Rectal smooth muscle tissue (tissue), 1 donor: ENCODE measurements around the gene OR13C2.
"Not testable (repeated sequence)": the region's sequence is repeated elsewhere in the genome, so short reads cannot be mapped to it uniquely, and the experiment has no call there.

Source experiments
- H3K27ac ChIP-seq: one replicate; pipeline ENCODE4 v1.7.0; 2013; ENCODE audit warnings: low read depth, low read length, inconsistent platforms
- H3K27me3 ChIP-seq: one replicate; pipeline ENCODE4 v1.7.0; 2013; ENCODE audit warnings: low read length; ENCODE audit not compliant: control insufficient read depth, insufficient read depth
- H3K36me3 ChIP-seq: one replicate; pipeline ENCODE4 v1.7.0; 2013; ENCODE audit warnings: low read length; ENCODE audit not compliant: control insufficient read depth, insufficient read depth
- H3K4me1 ChIP-seq: one replicate; pipeline ENCODE4 v1.7.0; 2013; ENCODE audit warnings: low read length; ENCODE audit not compliant: control insufficient read depth, insufficient read depth
- H3K4me3 ChIP-seq: one replicate; pipeline ENCODE4 v1.7.0; 2013; ENCODE audit warnings: low read length
- H3K9ac ChIP-seq: one replicate; pipeline ENCODE4 v1.7.0; 2013; ENCODE audit warnings: low read length

The OR13C2 gene

GRCh38 chr9:104605527-104605926, at the start of gene OR13C2:
OR13C2 (minus strand) TSS chr9:104605627; CDS start chr9:104605627, 0 bp downstream.
- not testable (repeated sequence) for H3K9ac ChIP-seq, H3K27ac ChIP-seq, H3K36me3 ChIP-seq, H3K4me1 ChIP-seq, H3K27me3 ChIP-seq, H3K4me3 ChIP-seq

DNA sequence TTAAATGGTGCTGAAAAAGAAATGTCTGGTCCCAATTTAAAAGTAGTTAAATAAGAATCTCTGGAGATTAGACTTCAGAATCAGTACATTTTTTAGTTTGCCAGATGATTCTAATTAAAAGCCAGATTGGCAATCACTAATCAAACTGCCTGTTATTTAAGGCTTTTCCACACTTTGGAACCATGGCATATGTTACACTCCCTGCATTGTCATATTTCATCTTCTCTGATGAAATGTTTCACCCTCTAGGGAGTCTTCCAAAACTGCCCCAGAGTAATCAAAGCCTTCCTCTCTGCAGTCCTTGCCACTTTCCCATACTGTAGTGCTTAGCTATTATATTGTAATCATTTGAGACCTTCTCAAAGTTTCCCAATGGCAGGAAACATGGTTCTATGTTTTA, 30.0 kb upstream of the OR13C2 start:
- H3K27ac ChIP-seq, result no peak overlapping the region
- no peaks in the 10 kb centered on the region for H3K4me1 ChIP-seq
- no peak overlapping the region for H3K9ac ChIP-seq
- no peaks in the 10 kb centered on the region for H3K27me3 ChIP-seq
- no peak overlapping the region for H3K4me3 ChIP-seq
- H3K36me3 ChIP-seq, result no peaks in the 10 kb centered on the region

GRCh38 chr9:104633976-104634520, 28.6 kb upstream of the OR13C2 start:
- no peak overlapping the region for H3K9ac ChIP-seq

DNA sequence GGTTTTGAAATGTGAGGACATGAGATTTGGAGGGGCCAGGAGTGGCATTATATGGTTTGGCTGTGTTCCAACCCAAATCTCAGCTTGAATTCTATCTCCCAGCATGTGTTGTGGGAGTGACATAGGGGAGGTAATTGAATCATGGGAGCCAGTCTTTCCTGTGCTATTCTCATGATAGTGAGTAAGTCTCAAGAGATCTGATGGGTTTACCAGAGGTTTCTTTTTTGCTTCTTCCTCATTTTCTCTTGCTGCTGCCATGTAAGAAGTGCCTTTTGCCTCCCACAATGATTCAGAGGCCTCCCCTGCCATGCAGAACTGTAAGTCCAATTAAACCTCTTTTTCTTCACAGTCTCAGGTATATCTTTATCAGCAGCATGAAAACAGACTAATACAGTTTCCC, 20.5 kb upstream of the OR13C2 start:
- not testable (repeated sequence) for H3K27me3 ChIP-seq, H3K36me3 ChIP-seq, H3K9ac ChIP-seq, H3K27ac ChIP-seq, H3K4me3 ChIP-seq, H3K4me1 ChIP-seq

More at GRCh38 chr9:104633976-104634520, 28.6 kb upstream of the OR13C2 start:
- Histone ChIP-seq H3K27me3 (no peaks in the 10 kb centered on the region), H3K27ac (no peak overlapping the region), H3K4me3 (no peak overlapping the region), H3K4me1 (no peaks in the 10 kb centered on the region), H3K36me3 (no peaks in the 10 kb centered on the region)

DNA sequence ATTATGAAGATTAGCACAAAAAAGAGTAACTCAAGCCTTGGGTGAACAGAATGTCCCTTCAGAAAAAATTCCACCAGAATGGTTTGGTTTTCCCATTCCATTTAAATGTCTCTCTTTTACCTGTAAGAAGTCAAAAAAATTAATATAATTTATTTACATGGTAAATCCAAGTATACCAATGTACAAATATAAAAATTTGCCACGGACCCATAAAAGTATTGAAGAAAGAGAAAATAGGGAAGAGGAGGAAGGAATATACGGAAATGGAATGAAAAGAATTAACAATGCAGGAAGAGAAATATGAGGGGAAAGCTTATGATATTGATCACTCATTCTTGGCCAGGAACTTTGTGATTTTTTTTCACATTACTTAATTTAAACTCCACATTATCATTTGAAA, 12.7 kb upstream of the OR13C2 start, which contains the start of gene OR13C9:
Gene OR13C9, minus strand, starts transcription at position 101 of the 400 bp plus-strand sequence. Its CDS starts 0 bp downstream, at position 101.
- no peaks in the 10 kb centered on the region for H3K4me1 ChIP-seq

GRCh38 chr9:104617418-104617817, 12.0 kb upstream of the OR13C2 start:
- H3K27me3 ChIP-seq, result no peaks in the 10 kb centered on the region
- no peaks in the 10 kb centered on the region for H3K4me1 ChIP-seq

More for the DNA sequence above, 12.7 kb upstream of the OR13C2 start, which contains the start of gene OR13C9:
- Histone ChIP-seq H3K36me3 (no peaks in the 10 kb centered on the region), H3K4me3 (no peak within 1 kb of the TSS), H3K9ac (no peak within 1 kb of the TSS), H3K27me3 (no peaks in the 10 kb centered on the region), H3K27ac (no peak within 1 kb of the TSS)

DNA sequence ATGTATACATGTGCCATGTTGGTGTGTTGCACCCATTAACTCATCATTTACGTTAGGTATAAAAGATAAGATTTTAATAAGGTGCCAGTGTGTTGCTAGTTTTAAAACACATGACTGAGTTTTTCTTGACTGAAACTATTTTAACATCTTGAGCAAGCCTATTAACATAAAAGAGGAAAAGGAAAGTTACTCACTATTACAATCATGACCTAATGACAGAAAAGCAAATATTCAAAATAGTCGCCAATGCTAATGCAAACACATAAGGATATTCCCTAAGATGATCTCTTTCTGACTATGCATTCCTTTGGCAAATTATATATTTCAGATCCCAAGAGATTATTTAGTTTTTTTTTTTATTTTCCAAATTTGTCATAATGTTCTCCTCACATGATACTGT, 5.8 kb upstream of the OR13C2 start:
- Histone ChIP-seq H3K27ac (no peak overlapping the region), H3K4me1 (no peaks in the 10 kb centered on the region), H3K27me3 (no peaks in the 10 kb centered on the region), H3K36me3 (no peaks in the 10 kb centered on the region), H3K9ac (no peak overlapping the region), H3K4me3 (no peak overlapping the region)

More at GRCh38 chr9:104617418-104617817, 12.0 kb upstream of the OR13C2 start:
- Histone ChIP-seq H3K9ac (no peak overlapping the region), H3K4me3 (no peak overlapping the region), H3K27ac (no peak overlapping the region), H3K36me3 (no peaks in the 10 kb centered on the region)

GRCh38 chr9:104608336-104608735, 2.9 kb upstream of the OR13C2 start:
- H3K9ac ChIP-seq, result no peak overlapping the region
- no peaks in the 10 kb centered on the region for H3K36me3 ChIP-seq
- no peaks in the 10 kb centered on the region for H3K27me3 ChIP-seq
- H3K4me1 ChIP-seq, result no peaks in the 10 kb centered on the region
- no peak overlapping the region for H3K27ac ChIP-seq
- H3K4me3 ChIP-seq, result no peak overlapping the region

GRCh38 chr9:104606152-104606551, 725 bp upstream of the OR13C2 start:
- H3K27ac ChIP-seq, result no peak overlapping the region
- no peak overlapping the region for H3K9ac ChIP-seq
- no peaks in the 10 kb centered on the region for H3K4me1 ChIP-seq
- no peak overlapping the region for H3K4me3 ChIP-seq
- H3K36me3 ChIP-seq, result no peaks in the 10 kb centered on the region
- H3K27me3 ChIP-seq, result no peaks in the 10 kb centered on the region

- Histone ChIP-seq H3K27ac (no peak overlapping the region), H3K4me1 (no peaks in the 10 kb centered on the region), H3K27me3 (no peaks in the 10 kb centered on the region), H3K4me3 (no peak overlapping the region), H3K9ac (no peak overlapping the region), H3K36me3 (no peaks in the 10 kb centered on the region)
Observed at GRCh38 chr9:104604801-104605200, 626 bp downstream of the OR13C2 start.

- H3K36me3 ChIP-seq, H3K27me3 ChIP-seq, H3K27ac ChIP-seq, H3K4me1 ChIP-seq, H3K9ac ChIP-seq, H3K4me3 ChIP-seq: not testable (repeated sequence)
Observed at GRCh38 chr9:104599313-104599712, 6.1 kb downstream of the OR13C2 start, which contains the start of gene OR13C5. OR13C5 (minus strand) TSS chr9:104599413; CDS start chr9:104599413, 0 bp downstream.

- not testable (repeated sequence) for H3K9ac ChIP-seq, H3K27me3 ChIP-seq, H3K36me3 ChIP-seq, H3K27ac ChIP-seq, H3K4me3 ChIP-seq, H3K4me1 ChIP-seq
Observed at GRCh38 chr9:104598749-104599148, 6.7 kb downstream of the OR13C2 start.

GRCh38 chr9:104589626-104590025, 15.8 kb downstream of the OR13C2 start:
- Histone ChIP-seq H3K9ac (no peak overlapping the region), H3K27me3 (no peaks in the 10 kb centered on the region), H3K36me3 (no peaks in the 10 kb centered on the region), H3K4me3 (no peak overlapping the region), H3K4me1 (no peaks in the 10 kb centered on the region), H3K27ac (no peak overlapping the region)
